Measurements from ENCODE around the gene FILIP1L. TPM values are rescaled to one million over a fixed set of nuclear protein-coding genes. Genes with fewer than 3 reads are reported as not detected.

The FILIP1L gene
- total and polyA plus RNA-seq, 4 donors, result 4.8 to 18.7 (median 6.7) TPM

DNA sequence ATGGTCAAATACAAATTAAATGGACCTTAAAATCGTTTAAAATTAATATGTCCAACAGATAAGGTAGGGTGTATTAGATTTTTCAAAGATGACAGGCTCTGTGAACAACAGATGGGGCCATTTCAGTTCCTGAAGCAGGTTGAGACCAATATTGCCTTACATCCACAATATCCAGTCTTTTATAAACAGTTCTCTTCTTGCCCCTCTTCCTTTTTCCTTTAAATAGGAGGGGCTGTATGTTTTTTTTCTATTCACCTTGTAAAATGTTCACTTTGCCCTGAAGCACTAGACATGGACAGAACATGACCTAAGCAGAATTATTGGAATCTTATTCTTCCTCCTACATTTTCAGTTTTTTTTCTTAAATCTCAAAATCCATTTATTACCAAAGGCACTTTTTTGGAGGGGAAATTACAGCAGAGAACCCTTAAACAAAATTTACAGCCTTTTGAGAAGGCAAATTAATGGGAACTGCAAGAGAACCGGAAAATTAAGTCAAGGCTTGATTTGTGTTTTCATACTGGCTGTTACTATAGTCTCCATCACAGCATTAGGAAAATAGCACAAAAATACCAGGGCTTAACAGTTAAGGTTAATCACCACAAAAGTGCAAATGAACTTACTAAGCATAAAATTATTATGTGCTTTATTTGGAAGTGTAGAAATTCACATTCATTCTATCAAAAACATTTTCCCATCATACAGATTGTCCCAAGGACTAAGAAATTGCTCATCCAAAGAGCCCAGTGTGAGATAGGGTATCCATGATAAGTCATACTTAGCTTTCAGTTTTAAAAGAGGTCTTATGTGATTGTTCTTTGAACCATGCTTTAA is 240.8 kb downstream of the FILIP1L start:
- peaks cover 31% of the 10 kb centered on the region for H3K27me3 ChIP-seq (ENCODE audit: control insufficient read depth, insufficient read depth, low read length)
- H3K9me3 ChIP-seq (ENCODE audit: control insufficient read depth, insufficient read depth, low read length), result no peaks in the 10 kb centered on the region
- H3K4me1 ChIP-seq (ENCODE audit: control insufficient read depth, insufficient read depth, low read length), result no peaks in the 10 kb centered on the region
- DNase-seq (ENCODE audit: low read depth in 4 of 6, low spot score in 6 of 6), result no peak
- H3K27ac ChIP-seq (ENCODE audit: low read depth, low read length), result no peak overlapping the region
- WGBS (ENCODE audit: insufficient coverage), result no CpG with 5 or more reads among the region's 2 CpGs
- H3K4me3 ChIP-seq (ENCODE audit: low read depth, low read length), result no peak overlapping the region
- no peaks in the 10 kb centered on the region for H3K36me3 ChIP-seq (ENCODE audit: control insufficient read depth, insufficient read depth, low read length)

DNA sequence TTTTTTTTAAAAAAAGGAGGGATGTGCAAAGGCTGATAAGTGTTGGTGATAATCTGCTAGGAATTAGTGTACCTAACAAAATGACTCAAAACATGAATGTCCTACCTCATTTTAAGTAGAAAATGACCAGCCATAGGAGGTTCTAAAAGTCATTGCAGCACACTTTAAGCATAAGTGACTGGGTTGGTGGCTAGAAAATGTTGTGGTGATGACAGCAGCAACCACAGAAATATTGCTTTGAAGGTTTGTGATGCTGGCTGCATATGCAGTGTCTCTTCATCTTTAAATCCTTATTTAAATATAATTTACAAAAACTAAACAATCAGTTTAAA is 241.4 kb downstream of the FILIP1L start:
- Histone ChIP-seq H3K4me3 (ENCODE audit: low read depth, low read length) (no peak overlapping the region), H3K27me3 (ENCODE audit: control insufficient read depth, insufficient read depth, low read length) (peaks cover 31% of the 10 kb centered on the region), H3K4me1 (ENCODE audit: control insufficient read depth, insufficient read depth, low read length) (no peaks in the 10 kb centered on the region), H3K36me3 (ENCODE audit: control insufficient read depth, insufficient read depth, low read length) (no peaks in the 10 kb centered on the region), H3K9me3 (ENCODE audit: control insufficient read depth, insufficient read depth, low read length) (no peaks in the 10 kb centered on the region), H3K27ac (ENCODE audit: low read depth, low read length) (no peak overlapping the region)
- no peak for DNase-seq (ENCODE audit: low read depth in 4 of 6, low spot score in 6 of 6)

DNA sequence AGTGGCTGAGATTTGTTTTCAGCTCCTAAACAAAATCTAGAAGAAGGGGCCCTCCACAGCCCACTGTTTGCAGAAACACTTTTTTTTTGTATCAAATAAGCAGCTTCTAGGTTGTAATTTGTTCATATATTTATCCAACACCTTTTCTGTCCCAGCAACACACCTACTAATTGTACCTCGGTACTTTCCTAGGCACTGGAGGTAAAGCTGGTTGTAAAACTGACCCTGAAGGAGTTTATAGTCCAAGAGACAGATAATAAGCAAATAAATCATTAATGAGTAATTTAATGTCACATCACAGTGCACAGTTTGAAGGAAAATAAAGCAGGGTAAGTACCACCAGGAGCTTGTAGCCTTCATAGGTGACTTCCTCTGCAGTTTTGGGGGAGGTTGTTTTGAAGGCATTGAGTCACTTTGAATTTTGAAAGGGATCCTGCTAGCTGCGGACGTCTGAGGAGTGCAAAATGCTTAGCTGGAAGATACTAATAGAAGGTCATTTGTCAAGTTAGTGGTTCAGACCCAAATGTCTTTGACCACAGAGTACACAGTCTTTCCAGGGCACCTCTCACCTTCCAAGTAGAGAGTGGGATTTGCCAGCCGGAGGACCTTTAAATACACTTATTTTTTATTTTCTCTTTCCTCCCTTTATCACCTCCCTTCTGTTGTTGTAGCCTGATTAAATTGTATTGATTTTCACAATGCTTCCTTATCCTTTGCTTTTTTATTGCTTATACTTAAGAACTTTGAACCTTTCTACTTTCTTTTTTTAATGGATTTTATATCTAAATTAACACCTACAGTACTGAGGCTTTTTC is 242.9 kb downstream of the FILIP1L start:
- H3K36me3 ChIP-seq (ENCODE audit: control insufficient read depth, insufficient read depth, low read length), result no peaks in the 10 kb centered on the region
- DNase-seq (ENCODE audit: low read depth in 4 of 6, low spot score in 6 of 6), result no peak
- no peaks in the 10 kb centered on the region for H3K9me3 ChIP-seq (ENCODE audit: control insufficient read depth, insufficient read depth, low read length)
- no peak overlapping the region for H3K4me3 ChIP-seq (ENCODE audit: low read depth, low read length)
- peaks cover 30% of the 10 kb centered on the region for H3K27me3 ChIP-seq (ENCODE audit: control insufficient read depth, insufficient read depth, low read length)
- WGBS (ENCODE audit: insufficient coverage), result no CpG with 5 or more reads among the region's 4 CpGs
- no peak overlapping the region for H3K27ac ChIP-seq (ENCODE audit: low read depth, low read length)
- H3K4me1 ChIP-seq (ENCODE audit: control insufficient read depth, insufficient read depth, low read length), result no peaks in the 10 kb centered on the region

DNA sequence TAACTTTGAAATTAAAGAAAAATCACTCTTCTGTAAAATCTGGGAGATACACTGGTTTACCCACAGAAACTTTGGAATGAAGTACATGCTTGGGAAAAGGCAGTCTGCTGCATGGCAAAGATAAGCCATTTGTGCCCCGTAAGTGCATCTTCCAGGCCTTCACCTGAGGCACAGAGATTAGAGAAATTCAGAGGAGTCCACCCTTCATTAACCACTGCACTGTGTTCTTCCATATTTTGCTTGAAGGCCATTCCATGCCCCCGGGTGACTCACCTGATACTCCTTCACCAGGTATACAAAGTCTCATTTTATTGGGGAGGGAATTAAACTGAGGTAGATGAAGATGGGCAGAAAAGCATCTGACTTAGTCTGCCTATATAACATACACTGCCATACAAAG is 243.6 kb downstream of the FILIP1L start:
- Histone ChIP-seq H3K27me3 (ENCODE audit: control insufficient read depth, insufficient read depth, low read length) (peaks cover 24% of the 10 kb centered on the region), H3K36me3 (ENCODE audit: control insufficient read depth, insufficient read depth, low read length) (no peaks in the 10 kb centered on the region), H3K27ac (ENCODE audit: low read depth, low read length) (no peak overlapping the region), H3K9me3 (ENCODE audit: control insufficient read depth, insufficient read depth, low read length) (no peaks in the 10 kb centered on the region), H3K4me1 (ENCODE audit: control insufficient read depth, insufficient read depth, low read length) (no peaks in the 10 kb centered on the region), H3K4me3 (ENCODE audit: low read depth, low read length) (no peak overlapping the region)
- DNase-seq (ENCODE audit: low read depth in 4 of 6, low spot score in 6 of 6), result no peak
- 100% methylated on average over 1 of the region's 2 CpGs for WGBS (ENCODE audit: insufficient coverage)

DNA sequence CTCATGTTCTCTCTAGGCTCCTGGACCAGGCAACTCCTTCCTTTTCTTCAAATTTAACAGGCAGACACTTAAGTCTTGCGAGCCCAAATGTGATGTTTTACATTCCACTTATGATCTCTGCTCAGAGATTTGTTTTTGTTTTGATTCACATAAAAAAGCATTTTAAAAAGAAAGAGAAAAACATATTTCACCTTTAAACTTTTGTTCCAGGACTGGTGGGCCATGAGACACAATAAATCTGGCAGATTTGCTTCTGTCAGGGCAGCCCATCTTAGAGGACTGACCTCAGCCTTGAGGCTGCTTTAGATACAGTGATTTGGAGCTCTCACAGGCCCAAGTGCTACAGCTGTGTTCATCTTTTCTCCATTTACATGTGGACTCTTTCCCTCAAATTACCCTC is 244.7 kb downstream of the FILIP1L start:
- DNase-seq (ENCODE audit: low read depth in 4 of 6, low spot score in 6 of 6), result no peak
- peaks cover 15% of the 10 kb centered on the region for H3K27me3 ChIP-seq (ENCODE audit: control insufficient read depth, insufficient read depth, low read length)
- H3K4me3 ChIP-seq (ENCODE audit: low read depth, low read length), result no peak overlapping the region
- WGBS (ENCODE audit: insufficient coverage), result no CpG with 5 or more reads among the region's 1 CpG
- no peaks in the 10 kb centered on the region for H3K4me1 ChIP-seq (ENCODE audit: control insufficient read depth, insufficient read depth, low read length)
- H3K9me3 ChIP-seq (ENCODE audit: control insufficient read depth, insufficient read depth, low read length), result no peaks in the 10 kb centered on the region
- H3K27ac ChIP-seq (ENCODE audit: low read depth, low read length), result no peak overlapping the region
- no peaks in the 10 kb centered on the region for H3K36me3 ChIP-seq (ENCODE audit: control insufficient read depth, insufficient read depth, low read length)

DNA sequence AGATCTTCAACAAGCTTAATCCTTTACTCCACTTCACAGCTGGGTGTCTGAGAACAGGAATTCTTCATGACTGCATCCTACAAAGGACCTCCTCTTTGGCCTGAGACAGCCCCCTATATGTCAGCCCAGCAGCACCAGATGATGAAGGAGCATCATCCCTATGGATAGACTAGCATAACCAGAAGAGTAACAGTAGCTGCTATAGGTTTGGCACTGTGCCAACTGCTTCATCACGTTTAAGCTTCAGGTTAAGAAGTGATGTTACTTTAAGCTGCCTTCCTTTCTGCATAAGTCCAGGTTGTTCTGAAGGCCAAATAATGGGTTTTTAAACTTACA is 246.0 kb downstream of the FILIP1L start:
- no peak overlapping the region for H3K27ac ChIP-seq (ENCODE audit: low read depth, low read length)
- H3K4me3 ChIP-seq (ENCODE audit: low read depth, low read length), result no peak overlapping the region
- peak in 1 of 6 donors; percentile 37 for DNase-seq (ENCODE audit: low read depth in 4 of 6, low spot score in 6 of 6)
- no CpG with 5 or more reads among the region's 1 CpG for WGBS (ENCODE audit: insufficient coverage)
- H3K27me3 ChIP-seq (ENCODE audit: control insufficient read depth, insufficient read depth, low read length), result peaks cover 3% of the 10 kb centered on the region
- no peaks in the 10 kb centered on the region for H3K4me1 ChIP-seq (ENCODE audit: control insufficient read depth, insufficient read depth, low read length)
- no peaks in the 10 kb centered on the region for H3K9me3 ChIP-seq (ENCODE audit: control insufficient read depth, insufficient read depth, low read length)
- H3K36me3 ChIP-seq (ENCODE audit: control insufficient read depth, insufficient read depth, low read length), result no peaks in the 10 kb centered on the region

DNA sequence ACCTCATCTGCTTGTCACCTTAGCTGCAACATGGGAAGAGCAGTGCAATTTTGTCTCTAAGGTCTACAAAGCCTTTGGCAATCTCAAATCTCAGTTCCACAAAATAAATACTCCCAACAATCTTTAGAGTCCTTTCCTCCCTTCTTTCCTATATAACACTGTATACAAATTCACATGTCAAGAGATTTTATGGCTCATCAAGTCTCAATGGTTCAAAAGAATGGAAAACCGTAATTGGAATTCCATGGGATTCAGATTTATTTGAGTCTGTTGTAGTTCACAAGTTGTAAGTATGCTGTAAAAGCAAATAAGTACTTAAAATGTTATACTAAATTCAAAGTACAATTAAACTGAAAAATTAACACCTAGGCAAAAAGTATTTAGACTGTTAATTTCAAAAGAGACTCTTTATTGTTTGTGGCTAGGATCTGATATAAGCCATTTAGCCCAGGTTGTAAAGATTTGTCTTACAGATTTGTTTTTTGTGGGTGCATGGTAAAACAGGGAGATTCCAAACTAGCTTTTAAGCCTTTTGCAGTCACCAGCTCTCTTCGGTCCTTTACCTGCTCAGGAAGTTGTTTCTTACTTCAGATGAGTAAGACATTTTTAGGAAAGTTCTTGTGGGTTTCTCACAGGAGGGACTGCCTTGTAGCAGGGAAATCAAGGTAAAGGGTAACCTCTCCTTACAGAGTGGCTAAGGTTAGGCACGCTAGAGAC is 246.5 kb downstream of the FILIP1L start:
- no peak overlapping the region for H3K4me3 ChIP-seq (ENCODE audit: low read depth, low read length)
- H3K4me1 ChIP-seq (ENCODE audit: control insufficient read depth, insufficient read depth, low read length), result no peaks in the 10 kb centered on the region
- H3K27ac ChIP-seq (ENCODE audit: low read depth, low read length), result no peak overlapping the region
- no peaks in the 10 kb centered on the region for H3K9me3 ChIP-seq (ENCODE audit: control insufficient read depth, insufficient read depth, low read length)
- no peak for DNase-seq (ENCODE audit: low read depth in 4 of 6, low spot score in 6 of 6)
- no peaks in the 10 kb centered on the region for H3K36me3 ChIP-seq (ENCODE audit: control insufficient read depth, insufficient read depth, low read length)
- peaks cover 1% of the 10 kb centered on the region for H3K27me3 ChIP-seq (ENCODE audit: control insufficient read depth, insufficient read depth, low read length)
- 50% methylated on average over 1 of the region's 3 CpGs for WGBS (ENCODE audit: insufficient coverage)

DNA sequence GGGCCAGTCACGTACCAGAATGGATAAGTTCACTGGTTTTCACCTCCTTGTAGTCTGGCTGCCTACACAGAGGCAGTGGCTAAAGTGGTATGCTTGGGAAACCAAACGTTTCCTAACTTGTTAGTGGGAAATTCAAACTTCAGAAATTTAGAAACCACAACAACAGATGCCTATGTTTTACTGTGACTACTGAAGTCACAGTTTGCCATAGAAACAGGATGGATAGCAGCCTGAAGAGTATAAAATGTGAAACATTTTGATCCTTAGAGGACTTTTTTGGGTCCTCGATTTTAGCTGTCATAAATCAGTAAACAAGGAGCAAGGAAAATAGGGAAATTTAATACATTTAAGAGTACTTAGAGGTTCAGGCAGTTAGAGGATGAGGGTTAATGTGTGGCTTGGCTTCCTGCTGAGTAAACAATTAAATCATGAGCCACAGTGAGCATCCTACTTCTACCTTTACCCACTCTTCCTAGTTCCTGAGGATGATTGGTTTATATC is 248.0 kb downstream of the FILIP1L start:
- Histone ChIP-seq H3K9me3 (ENCODE audit: control insufficient read depth, insufficient read depth, low read length) (no peaks in the 10 kb centered on the region), H3K4me1 (ENCODE audit: control insufficient read depth, insufficient read depth, low read length) (no peaks in the 10 kb centered on the region), H3K27me3 (ENCODE audit: control insufficient read depth, insufficient read depth, low read length) (no peaks in the 10 kb centered on the region), H3K36me3 (ENCODE audit: control insufficient read depth, insufficient read depth, low read length) (no peaks in the 10 kb centered on the region), H3K27ac (ENCODE audit: low read depth, low read length) (no peak overlapping the region), H3K4me3 (ENCODE audit: low read depth, low read length) (no peak overlapping the region)
- peak in 1 of 6 donors; percentile 25 for DNase-seq (ENCODE audit: low read depth in 4 of 6, low spot score in 6 of 6)
- 0% methylated on average over 1 of the region's 3 CpGs for WGBS (ENCODE audit: insufficient coverage)

DNA sequence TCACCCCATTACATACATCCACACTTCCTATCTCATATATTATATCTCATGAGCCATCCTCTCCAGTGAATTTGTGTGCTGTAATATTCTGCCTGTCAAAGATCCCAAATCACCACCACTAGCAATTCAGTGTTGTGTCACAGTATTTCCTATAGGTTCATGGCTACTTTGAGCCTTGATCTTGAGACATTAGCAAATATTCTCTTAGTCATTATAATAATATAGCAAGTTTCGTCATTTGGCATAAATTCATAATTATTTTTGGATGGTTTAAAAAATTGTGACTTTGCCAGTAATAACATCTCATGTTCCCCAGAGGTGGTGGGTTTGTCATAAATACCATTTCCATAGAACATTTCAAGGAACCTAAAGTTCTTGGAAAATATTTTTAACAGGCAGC is 249.0 kb downstream of the FILIP1L start:
- no peak for DNase-seq (ENCODE audit: low read depth in 4 of 6, low spot score in 6 of 6)
- no peaks in the 10 kb centered on the region for H3K9me3 ChIP-seq (ENCODE audit: control insufficient read depth, insufficient read depth, low read length)
- no peaks in the 10 kb centered on the region for H3K27me3 ChIP-seq (ENCODE audit: control insufficient read depth, insufficient read depth, low read length)
- H3K4me1 ChIP-seq (ENCODE audit: control insufficient read depth, insufficient read depth, low read length), result no peaks in the 10 kb centered on the region
- no peak overlapping the region for H3K27ac ChIP-seq (ENCODE audit: low read depth, low read length)
- H3K4me3 ChIP-seq (ENCODE audit: low read depth, low read length), result no peak overlapping the region
- WGBS (ENCODE audit: insufficient coverage), result no CpG with 5 or more reads among the region's 1 CpG
- no peaks in the 10 kb centered on the region for H3K36me3 ChIP-seq (ENCODE audit: control insufficient read depth, insufficient read depth, low read length)
